Hepatocyte (in vitro differentiated cells): Measurements from ENCODE around the gene SLC7A10. TPM values are rescaled to one million over a fixed set of nuclear protein-coding genes. Genes with fewer than 3 reads are reported as not detected.

Source experiments
- DNase-seq: peaks from one replicate; pipeline ENCODE4 v3.0.0-alpha.2; 2016; ENCODE audit warnings: low spot score
- H2AFZ ChIP-seq: fragments of 200-600 bp; sonication (generic); 2 replicates; pipeline ENCODE4 v1.6.0; 2016; ENCODE audit warnings: antibody characterized with exemption, mild to moderate bottlenecking
- H3K27ac ChIP-seq: fragments of 200-600 bp; sonication (generic); 2 replicates; pipeline ENCODE4 v1.5.1; 2016; ENCODE audit warnings: mild to moderate bottlenecking
- H3K27me3 ChIP-seq: fragments of 200-600 bp; sonication (generic); 2 replicates; pipeline ENCODE4 v1.6.1; 2016
- H3K36me3 ChIP-seq: fragments of 200-600 bp; sonication (generic); replicated peaks from 2 replicates; pipeline ENCODE4 v1.5.1; 2016; ENCODE audit warnings: low read depth; ENCODE audit not compliant: insufficient read depth
- H3K4me1 ChIP-seq: fragments of 200-600 bp; sonication (generic); 2 replicates; pipeline ENCODE4 v1.5.1; 2016; ENCODE audit warnings: mild to moderate bottlenecking, moderate library complexity; ENCODE audit not compliant: insufficient read depth
- H3K4me2 ChIP-seq: fragments of 200-600 bp; sonication (generic); 2 replicates; pipeline ENCODE4 v1.6.0; 2016
- H3K4me3 ChIP-seq: fragments of 200-600 bp; sonication (generic); 2 replicates; pipeline ENCODE4 v1.5.1; 2016; ENCODE audit warnings: mild to moderate bottlenecking
- H3K79me2 ChIP-seq: fragments of 200-600 bp; sonication (generic); 2 replicates; pipeline ENCODE4 v1.6.0; 2017; ENCODE audit warnings: mild to moderate bottlenecking
- H3K9me2 ChIP-seq: fragments of 200-600 bp; sonication (generic); replicated peaks from 2 replicates; pipeline ENCODE4 v1.6.0; 2017; ENCODE audit warnings: mild to moderate bottlenecking; ENCODE audit not compliant: insufficient read depth
- H3K9me3 ChIP-seq: fragments of 200-600 bp; sonication (generic); 2 replicates; pipeline ENCODE4 v1.5.1; 2016; ENCODE audit warnings: low read depth, mild to moderate bottlenecking
- H4K20me1 ChIP-seq: fragments of 200-600 bp; sonication (generic); 2 replicates; pipeline ENCODE4 v1.6.0; 2016; ENCODE audit warnings: mild to moderate bottlenecking; ENCODE audit not compliant: insufficient read depth, poor library complexity, severe bottlenecking
- CTCF ChIP-seq: fragments of 200-600 bp; sonication (generic); IDR thresholded peaks from 2 replicates; pipeline ENCODE4 v1.5.1; 2016; ENCODE audit warnings: antibody characterized with exemption, mild to moderate bottlenecking; ENCODE audit not compliant: poor library complexity
- EZH2 ChIP-seq: fragments of 200-600 bp; sonication (generic); IDR thresholded peaks from 2 replicates; pipeline ENCODE4 v1.6.1; 2016; ENCODE audit warnings: antibody characterized with exemption, mild to moderate bottlenecking, borderline replicate concordance
- EZH2phosphoT487 ChIP-seq: fragments of 200-600 bp; sonication (generic); IDR thresholded peaks from one replicate; pipeline ENCODE4 v1.6.1; 2018; ENCODE audit warnings: antibody characterized with exemption, mild to moderate bottlenecking, low read depth, moderate library complexity; ENCODE audit not compliant: unreplicated experiment, severe bottlenecking
- WGBS: methylation state at CpG from one replicate; pipeline ENCODE4 v1.1.6; 2016; ENCODE audit warnings: low lambda C conversion rate; ENCODE audit errors: missing lambda C conversion rate; 5-methylcytosine and 5-hydroxymethylcytosine counted together
- polyA plus RNA-seq: library from polyadenylated mRNA; unstranded; fragments of >200 nt; fragmentation: Nextera tagmentation; extraction: Ambion mirVana; gene quantifications from 2 replicates; pipeline ENCODE4 v1.2.1, GENCODE V29; 2016
- total RNA-seq: library from RNA; depleted of rRNA; stranded (reverse); fragments of >200 nt; gene quantifications from 2 replicates; pipeline ENCODE4 v1.2.3, GENCODE V29; 2014

SLC7A10 gene
- total and polyA plus RNA-seq, 2 experiments from 2014 or later = 5.5 to 7.3 TPM

- Histone ChIP-seq H3K27me3 (no peaks in the 10 kb centered on the region), H3K9me2 (no peaks in the 10 kb centered on the region), H3K4me3 (no peak overlapping the region), H3K27ac (no peak overlapping the region), H3K4me2 (no peak overlapping the region), H4K20me1 (no peaks in the 10 kb centered on the region), H2AFZ (no peak overlapping the region), H3K79me2 (no peaks in the 10 kb centered on the region), H3K36me3 (no peaks in the 10 kb centered on the region), H3K4me1 (no peaks in the 10 kb centered on the region), H3K9me3 (no peaks in the 10 kb centered on the region)
- no peak for TF ChIP-seq EZH2
- no peak for TF ChIP-seq EZH2phosphoT487
- TF ChIP-seq CTCF = no peak
- no peak for DNase-seq
- 95% methylated on average over 25 of the region's 27 CpGs for whole genome bisulfite sequencing
Measured at GRCh38 chr19:33202546-33203507, 22.8 kb downstream of the SLC7A10 start.

GRCh38 chr19:33201886-33202545 is 23.6 kb downstream of the SLC7A10 start:
- WGBS = 97% methylated on average over 14 of the region's 15 CpGs
- H2AFZ ChIP-seq = no peak overlapping the region
- DNase-seq = no peak

GRCh38 chr19:33201473-33201872 is 24.2 kb downstream of the SLC7A10 start:
- Histone ChIP-seq H3K27me3 (no peaks in the 10 kb centered on the region), H3K4me1 (no peaks in the 10 kb centered on the region), H3K9me2 (no peaks in the 10 kb centered on the region), H3K4me2 (no peak overlapping the region), H3K36me3 (no peaks in the 10 kb centered on the region), H3K9me3 (no peaks in the 10 kb centered on the region), H4K20me1 (no peaks in the 10 kb centered on the region), H3K27ac (no peak overlapping the region), H3K4me3 (no peak overlapping the region), H2AFZ (no peak overlapping the region), H3K79me2 (peaks cover 6% of the 10 kb centered on the region)
- WGBS = 100% methylated on average over 5 of the region's 6 CpGs
- TF ChIP-seq EZH2 = no peak
- TF ChIP-seq EZH2phosphoT487 = no peak
- no peak for TF ChIP-seq CTCF
- no peak for DNase-seq

More at GRCh38 chr19:33201886-33202545, 23.6 kb downstream of the SLC7A10 start:
- Histone ChIP-seq H3K4me2 (no peak overlapping the region), H3K27me3 (no peaks in the 10 kb centered on the region), H3K9me3 (no peaks in the 10 kb centered on the region), H3K9me2 (no peaks in the 10 kb centered on the region), H3K4me3 (no peak overlapping the region), H3K36me3 (no peaks in the 10 kb centered on the region), H3K4me1 (no peaks in the 10 kb centered on the region), H4K20me1 (no peaks in the 10 kb centered on the region), H3K27ac (no peak overlapping the region), H3K79me2 (peaks cover under 1% of the 10 kb centered on the region)
- no peak for TF ChIP-seq CTCF
- no peak for TF ChIP-seq EZH2
